ENCODE results near the gene LRRC56.
A peak's percentile ranks its signal among the peaks of the same experiment; 100 is the strongest.
"Not testable (repeated sequence)": the region's sequence is repeated elsewhere in the genome, so short reads cannot be mapped to it uniquely, and the experiment has no call there.

Gene LRRC56

DNA sequence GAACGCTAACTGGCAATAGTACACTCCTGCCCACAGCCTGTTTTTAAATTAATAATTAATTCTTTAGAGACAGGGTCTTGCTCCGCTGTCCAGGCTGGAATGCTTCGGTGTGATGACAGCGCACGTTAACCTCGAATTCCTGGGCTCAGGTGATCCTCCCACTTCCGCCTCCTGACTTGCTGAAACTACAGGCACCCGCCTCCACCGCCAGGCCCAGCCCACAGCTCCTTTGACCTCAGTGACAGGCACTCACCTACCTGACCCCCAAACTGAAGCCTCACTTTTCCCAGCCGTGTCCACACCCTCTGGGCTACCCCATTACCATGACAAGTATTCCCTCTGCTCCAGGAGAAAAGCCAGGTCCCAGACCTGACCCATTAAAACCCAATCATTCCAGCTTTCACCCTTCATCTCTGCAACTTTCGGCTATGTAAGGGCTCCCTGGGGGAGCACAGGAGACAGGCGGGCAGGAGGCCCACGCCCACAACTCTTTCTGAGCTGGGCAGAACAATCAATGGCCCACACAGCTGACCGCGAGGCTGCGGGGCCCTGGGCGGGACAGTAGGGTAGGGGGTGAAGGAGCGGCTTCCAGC is 22.5 kb downstream of the LRRC56 start:
- no peak for DNase-seq

DNA sequence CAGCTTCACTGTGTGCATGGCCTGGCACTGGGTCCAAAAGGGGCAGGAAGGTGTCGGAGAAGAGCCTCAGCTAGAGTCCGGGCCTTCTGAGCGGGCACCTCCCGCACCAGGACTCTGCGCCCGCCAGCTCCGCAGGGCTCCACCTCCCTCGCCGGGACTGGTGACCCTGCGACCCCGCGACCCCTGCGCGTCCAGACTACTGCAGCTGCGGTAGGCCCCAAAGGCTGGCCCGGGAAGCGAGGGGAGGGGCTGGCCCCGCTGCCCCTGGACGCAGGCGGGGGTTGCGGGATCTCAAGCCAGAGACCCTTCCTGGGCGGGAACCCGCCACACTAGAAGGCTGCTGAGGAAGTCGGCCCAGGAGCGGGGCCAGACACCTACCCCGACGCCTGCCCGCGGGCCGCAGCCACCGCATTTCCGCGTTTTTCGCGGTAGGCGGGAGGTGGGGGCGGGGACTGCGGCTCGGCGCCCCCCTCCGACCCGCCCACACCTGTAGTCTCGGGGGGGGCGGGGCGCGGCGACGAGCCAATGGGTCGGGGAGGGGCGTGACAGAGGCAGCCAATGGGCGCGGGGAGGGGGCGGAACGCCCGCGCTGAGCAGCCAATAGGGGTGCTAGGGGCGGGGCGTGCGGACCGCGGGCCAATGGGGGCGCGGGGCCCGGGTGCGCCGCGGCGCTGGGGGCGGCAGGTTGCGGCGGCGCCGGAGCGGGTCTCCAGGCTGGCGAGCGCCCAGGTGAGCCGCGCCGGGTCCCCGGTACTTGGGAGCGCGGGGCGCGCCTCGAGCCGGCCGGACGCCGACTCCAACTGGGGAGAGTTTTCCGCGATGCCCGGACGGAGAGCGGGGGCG is 23.2 kb downstream of the LRRC56 start, which contains the start of the genes LMNTD2 and RASSF7:
Gene LMNTD2 (minus strand): TSS at position 434 of the 843 bp plus-strand sequence. CDS start 22 bp downstream, at position 412.
Gene RASSF7 (plus strand): TSS at position 666 of the 843 bp plus-strand sequence. CDS start 799 bp downstream, outside the sequence.
- peak; percentile 76 for DNase-seq

DNA sequence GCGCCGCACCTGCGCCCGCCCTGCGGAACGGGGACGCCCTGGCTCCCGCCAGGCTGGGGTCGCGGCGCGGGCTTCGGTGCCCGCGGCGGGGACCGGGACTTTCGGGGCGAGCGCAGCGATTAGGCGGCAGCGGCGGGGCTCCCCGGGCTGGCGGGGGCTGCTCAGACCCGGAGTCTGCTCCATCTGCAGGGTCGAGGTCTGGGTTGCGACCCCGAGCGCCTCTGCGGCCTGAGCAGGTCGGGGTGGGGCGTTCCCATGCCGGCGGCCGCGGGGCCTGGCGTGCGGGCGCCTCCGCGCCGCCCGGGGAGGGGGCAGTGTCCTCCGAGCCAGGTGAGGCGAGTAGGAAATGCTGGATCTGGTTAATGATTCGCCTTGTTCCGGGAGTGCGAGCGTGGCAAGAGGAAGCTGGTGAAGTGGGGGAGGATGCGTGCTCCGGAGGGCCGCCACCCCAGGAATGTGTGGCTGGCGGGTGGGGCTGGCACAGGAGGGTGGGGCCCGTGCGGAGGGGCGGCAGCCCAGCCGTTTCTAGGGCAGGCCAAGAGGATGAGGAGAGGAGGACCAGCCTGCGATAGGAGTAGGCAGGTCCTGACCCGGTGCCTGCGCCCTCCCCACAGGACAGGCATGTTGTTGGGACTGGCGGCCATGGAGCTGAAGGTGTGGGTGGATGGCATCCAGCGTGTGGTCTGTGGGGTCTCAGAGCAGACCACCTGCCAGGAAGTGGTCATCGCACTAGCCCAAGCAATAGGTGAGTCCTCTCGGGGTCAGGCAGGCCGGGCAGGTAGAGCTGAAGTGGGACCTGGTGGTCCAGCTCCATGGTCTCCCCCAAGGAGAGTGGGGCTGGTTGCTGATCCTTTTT is 24.0 kb downstream of the LRRC56 start:
- peak; percentile 36 for DNase-seq

DNA sequence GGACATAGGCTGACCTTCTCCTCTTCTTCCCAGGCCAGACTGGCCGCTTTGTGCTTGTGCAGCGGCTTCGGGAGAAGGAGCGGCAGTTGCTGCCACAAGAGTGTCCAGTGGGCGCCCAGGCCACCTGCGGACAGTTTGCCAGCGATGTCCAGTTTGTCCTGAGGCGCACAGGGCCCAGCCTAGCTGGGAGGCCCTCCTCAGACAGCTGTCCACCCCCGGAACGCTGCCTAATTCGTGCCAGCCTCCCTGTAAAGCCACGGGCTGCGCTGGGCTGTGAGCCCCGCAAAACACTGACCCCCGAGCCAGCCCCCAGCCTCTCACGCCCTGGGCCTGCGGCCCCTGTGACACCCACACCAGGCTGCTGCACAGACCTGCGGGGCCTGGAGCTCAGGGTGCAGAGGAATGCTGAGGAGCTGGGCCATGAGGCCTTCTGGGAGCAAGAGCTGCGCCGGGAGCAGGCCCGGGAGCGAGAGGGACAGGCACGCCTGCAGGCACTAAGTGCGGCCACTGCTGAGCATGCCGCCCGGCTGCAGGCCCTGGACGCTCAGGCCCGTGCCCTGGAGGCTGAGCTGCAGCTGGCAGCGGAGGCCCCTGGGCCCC is 24.8 kb downstream of the LRRC56 start:
- no peak for DNase-seq

DNA sequence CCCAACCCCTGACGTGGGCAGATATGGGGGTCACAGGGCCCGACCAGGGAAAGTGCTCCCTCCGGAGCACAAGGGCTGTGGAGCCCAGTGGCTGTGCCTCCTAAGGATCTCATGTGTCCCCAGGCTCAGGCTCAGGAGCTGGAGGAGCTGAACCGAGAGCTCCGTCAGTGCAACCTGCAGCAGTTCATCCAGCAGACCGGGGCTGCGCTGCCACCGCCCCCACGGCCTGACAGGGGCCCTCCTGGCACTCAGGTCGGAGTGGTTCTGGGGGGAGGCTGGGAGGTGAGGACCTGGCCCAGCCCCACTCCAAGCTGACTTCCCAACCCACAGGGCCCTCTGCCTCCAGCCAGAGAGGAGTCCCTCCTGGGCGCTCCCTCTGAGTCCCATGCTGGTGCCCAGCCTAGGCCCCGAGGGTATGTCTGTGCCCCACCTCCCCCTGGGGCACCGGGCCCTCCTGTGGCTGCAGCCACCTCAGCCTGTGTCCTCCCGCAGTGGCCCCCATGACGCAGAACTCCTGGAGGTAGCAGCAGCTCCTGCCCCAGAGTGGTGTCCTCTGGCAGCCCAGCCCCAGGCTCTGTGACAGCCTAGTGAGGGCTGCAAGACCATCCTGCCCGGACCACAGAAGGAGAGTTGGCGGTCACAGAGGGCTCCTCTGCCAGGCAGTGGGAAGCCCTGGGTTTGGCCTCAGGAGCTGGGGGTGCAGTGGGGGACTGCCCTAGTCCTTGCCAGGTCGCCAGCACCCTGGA is 25.9 kb downstream of the LRRC56 start:
- no peak for DNase-seq

DNA sequence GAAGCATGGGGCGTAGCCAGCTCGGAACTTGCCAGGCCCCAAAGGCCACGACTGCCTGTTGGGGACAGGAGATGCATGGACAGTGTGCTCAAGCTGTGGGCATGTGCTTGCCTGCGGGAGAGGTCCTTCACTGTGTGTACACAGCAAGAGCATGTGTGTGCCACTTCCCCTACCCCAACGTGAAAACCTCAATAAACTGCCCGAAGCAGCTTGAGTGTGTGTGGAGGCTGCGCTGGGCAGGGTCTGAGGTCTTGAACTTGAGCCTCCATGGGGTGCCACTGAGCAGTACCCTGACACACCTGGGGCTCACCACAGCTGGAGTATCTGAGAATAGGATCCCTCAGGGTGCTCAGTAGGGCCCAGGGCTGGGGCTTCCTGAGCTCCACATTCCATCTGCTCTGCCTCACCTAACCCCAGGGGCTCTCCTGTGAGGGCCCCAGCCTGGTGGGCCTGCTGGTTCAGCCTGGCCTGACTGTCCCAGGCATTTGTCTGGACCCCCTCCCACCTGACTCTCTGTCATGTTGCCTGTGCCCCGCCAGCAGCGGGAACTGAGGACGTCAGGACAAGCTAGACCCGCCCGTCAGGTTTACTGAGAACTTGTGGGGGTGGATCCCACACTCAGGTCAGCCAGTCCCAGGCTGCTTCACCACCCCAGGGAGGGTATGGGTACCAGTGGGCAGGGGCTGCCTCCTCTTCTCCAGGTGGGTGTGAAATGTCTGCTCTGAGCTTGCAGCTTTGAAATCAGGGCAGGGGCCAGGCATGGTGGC is 26.7 kb downstream of the LRRC56 start:
- DNase-seq, result no peak

DNA sequence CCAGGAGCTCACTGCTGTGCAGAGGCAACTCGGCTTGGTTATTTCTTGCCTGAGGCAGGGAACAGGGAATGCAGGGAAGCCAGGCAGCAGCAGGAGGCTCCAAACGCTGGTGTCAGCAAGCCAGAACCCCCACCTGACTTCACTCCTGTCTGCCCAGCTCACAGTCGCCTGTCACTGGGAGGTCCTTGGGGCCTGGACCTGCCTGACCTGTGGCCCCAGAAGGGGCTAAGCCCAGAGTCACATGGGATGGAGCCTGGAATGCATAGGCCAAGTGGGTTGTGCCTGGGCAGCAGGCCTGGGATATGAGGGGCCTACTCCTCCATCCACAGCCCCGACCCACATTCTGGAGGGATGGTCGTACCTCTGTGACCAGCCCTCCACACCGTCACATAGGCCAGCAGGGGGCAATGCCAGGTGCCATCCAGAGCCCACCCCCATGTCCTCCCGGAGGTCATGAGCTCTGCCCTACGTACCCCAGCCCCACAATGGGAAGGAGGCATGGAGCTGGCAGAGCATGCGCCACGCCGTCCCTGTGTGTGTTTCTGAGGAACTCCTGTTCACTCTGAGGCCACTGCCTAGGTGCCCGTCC is 28.7 kb downstream of the LRRC56 start:
- no peak for DNase-seq

DNA sequence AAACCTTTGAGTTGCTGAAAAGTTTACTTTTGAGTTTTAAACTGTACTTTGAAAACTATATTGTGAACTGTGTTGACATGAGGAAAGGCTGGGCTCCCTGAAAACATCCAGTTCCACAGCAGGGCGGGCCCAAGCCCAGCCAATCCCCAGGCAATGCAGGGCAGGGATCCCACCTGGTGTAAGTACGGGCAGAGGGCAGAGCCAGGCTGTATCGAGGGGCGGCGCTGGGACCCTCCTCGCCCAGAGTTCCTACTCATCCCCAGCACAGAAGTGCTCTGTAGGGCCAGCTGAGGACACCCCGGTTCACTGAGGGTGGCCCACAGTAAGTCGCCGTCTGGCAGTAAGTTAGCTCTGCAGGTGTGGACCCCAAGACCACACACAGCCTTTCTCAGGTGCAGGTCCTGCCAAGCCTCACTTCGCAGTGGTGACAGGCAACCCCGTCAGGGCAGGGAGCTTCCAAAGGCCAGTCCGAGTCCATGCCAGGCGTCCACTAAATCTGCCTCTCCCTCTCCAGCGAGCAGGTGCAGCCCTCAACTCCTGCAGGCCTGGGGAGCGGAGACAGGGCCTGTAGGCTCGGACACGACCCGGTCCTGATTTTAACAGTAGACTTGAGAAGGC is 29.8 kb downstream of the LRRC56 start:
- no peak for DNase-seq

DNA sequence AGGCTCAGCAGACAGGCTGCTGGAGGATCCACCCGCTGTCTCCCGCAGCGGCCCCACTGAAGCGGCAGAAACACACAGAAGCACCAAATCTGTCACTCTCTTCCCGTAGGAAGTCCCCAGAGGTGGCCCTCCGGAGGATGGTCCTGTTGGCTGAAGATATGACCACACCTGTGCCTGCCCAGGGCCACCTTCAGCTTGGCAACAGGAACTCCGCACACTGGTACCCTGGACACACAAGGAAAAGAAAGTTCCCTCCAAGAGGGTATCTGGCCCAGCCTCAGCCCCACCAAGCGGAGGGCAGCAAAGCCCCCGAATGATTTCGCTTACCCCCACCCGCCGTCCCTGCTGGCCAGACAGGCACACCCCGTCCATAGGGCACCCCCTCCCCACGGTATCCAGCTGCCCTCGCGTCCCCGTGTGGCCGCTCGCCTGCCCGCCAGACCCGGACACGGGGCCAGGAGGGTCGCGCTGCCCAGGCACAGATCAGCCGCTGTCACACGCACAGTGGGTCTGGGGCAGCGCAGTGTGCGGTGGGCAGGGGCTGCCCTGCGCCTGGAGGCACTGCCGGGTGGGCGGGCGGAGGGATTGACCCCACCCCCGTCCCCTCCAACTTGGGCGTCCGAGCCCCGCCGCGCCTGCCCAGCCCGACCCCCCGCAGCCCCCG is 30.4 kb downstream of the LRRC56 start:
- no peak for DNase-seq

DNA sequence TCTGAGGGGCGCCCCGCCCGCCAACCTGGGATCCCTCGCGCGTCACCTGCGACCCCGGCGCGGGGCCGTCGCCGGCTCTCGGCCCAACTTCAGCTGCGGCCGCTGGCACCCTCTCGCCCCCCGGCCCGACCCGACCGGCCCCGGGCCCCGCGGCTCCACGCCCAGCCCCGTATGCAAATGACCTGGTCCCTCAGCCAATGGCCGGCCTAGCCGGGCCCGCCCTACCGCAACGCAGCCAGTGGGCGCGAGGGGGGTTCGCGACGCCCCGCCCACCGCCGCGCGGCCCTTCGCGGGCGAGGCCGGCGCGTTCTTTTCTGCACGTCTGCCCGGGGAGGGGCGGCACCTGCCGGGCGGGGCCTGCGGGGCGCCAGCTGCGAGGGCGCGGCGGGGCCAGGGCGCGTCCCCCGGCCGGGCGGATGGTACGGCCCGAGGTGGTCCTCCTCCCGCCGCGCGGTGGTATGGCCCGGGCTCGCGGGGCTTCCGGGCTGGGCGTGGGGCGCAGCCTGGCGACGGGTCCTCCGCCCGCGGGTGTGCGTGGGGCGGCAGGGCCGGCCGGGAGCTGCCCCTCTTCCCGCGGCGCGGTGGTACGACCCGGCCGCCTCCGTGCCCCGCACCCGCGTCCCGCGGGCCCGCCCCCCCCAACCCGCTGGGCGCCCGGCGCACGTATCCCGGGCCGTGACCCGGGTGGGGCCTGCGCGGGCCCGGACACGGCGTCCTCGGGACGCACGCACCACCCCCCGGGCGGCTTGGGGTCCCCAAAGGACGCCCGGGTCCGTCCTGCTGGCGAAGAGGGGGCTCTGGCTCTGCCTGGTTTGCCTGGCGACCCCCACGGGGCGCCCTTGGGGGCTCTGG is 31.2 kb downstream of the LRRC56 start:
- DNase-seq, result peak; percentile 88

DNA sequence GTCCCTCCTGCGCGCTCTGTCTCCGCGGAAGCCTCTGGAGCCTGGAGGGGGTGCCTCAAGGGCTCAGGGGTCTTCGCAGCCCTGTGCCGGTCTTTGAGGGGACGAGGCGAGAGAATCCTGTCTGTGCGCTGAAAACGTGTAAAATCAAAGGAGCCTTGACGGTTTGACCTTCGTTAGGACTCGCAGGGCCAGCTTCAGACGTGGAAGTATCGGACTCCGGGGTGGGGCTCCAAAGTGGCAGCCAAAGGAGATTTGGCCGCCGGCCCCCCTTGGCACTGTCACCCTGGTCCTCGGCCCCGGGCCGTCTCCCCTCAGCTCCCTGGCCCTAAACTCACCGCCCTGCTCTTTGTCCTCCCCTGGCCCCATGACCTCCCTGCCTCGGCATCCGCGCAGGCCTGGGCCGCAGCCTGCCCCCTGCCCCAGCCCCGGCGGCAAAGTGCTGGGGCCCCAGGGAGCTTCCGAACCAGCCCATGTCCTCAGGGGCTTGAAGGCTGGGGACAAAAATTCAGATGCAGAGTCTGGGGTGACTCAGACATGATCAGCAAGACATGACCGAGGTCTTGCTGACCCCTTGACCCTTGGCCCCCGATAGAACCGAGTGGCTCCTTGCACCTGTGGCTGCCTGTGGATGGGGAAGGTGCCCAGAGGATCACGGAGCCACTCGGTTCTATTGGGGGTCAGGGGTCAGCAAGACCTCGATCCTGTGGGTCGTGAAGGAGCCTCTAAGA is 32.0 kb downstream of the LRRC56 start:
- DNase-seq, result no peak

DNA sequence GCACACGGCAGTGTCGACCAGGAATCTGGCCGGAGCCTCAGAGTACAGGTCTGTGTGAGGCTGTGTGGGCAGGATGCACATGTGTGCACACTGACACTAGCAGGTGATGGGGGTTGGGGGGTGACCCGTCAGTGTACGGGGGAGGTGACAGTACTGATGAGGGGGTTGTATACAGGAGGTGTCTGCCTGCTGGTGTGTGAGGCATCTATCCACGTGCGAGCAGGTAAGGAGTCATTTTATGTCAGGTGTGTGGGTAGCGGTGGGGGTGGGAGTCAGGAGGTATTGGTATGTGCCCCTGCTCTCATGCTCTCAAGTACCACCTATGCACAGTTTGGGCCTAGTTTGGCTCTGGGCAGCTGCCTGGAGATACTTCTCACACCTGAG is 34.5 kb downstream of the LRRC56 start:
- DNase-seq, result no peak

DNA sequence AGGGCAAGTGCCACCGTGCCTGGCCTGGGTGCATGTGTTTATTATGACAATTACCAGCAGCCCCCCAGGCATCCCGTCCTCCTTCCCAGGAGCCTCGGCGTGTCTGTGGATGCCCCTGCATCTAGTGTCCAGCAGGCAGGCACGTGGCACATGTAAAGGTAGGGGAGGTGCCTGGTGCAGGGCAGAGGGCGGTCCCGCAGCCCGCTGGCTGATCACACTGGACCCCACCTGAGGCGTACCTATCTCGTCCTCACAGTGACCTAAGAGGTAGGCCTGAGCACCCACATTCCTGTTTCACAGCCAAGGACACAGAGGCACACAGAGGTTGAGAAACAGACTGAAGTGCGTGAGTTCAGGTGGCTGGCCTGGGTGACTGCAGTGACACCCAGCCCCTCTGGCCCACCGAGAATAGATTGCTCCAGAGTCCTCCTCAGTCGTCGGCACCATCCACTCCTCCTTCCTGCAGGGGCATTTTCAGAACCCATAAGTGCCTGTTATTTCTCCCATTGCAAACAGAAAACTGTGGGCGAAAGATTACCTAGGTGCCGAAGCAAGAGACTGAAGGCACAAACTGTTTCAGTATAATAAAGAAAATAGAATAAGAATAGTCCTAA is 35.9 kb downstream of the LRRC56 start:
- no peak for DNase-seq

DNA sequence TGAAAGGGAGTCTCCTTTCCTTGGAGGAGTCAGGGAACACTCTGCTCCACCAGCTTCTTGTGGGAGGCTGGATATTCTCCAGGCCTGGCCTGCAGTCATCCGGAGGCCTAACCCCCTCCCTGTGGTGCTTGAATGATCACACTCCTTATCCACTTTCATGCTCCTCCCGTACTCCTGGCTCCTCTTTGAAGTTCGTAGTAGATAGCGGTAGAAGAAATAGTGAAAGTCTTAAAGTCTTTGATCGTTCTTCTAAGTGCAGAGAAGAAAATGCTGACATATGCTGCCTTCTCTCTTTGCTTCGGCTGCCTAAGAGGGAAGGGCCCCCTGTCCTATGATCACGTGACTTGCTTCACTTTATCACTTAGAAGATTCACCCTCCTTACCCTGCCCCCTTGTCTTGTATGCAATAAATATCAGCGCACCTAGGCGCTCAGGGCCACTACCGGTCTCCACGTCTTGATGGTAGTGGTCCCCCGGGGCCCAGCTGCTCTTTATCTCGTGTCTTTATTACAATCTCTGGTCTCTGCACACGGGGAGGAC is 36.8 kb downstream of the LRRC56 start:
- not testable (repeated sequence) for DNase-seq

DNA sequence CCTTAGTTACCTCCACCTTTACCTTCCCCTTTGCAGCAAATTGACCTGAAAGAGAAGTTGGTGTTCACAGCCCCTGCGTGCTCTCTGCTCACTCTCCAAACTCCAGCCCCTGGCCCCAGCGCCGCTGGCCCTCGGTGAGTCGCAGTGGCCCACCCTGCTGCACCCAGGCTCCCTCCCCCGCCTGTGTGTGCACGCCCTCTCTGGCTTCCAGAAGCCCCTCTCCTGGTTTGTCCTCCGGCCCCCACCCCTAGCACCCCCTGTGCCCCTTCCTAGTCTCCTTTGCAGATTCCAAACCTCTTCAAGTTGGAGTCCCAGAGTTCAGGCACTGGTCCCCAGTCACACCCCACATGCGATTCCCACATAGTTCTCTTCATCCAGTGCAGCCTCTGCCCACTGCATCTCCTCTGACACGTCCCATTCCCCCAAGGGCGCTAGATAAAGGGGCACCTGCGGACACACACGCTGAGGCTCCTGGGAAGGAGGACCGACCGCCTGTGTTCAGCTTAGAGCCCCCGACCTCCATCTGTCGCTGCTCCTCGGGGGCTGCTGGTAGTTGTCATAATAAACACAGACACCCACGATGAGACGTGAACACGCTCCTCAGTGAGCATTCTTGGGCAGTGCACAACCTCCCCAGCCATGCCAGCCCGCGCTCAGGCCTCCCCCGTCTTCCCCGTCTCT is 37.4 kb downstream of the LRRC56 start:
- DNase-seq, result no peak

DNA sequence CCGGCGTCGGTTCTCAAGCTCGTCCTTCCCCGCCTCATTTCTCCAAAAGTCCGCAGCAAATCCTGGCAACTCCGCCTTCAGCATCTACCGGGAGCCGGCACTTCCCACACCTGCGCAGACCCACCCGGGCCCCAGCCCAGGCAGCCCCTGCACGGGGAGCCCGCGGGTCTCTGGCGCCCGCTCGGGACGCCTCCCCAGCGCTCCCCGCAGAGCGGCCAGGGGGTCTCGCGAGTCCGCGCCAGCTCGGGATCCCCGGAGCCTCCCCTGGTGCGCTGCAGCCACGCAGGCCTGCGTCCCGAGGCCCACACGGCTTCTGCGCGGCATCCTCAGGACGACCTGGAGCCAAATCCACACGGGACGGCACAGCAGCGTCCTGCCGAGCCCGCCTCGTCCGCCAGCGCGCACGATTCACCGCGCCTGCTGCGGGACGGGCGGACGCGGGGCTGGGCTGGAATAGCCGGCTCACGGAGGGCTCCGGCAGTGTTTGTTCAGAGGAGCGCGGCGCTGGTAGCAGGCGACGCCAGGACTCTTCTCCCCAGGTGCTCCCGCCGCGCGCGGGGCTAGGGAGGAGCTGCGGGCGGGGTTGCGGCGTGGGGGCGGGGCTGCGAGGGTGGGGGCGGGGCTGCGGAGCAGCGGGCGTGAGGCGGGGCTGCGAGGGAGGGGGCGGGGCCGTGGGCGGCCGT is 38.1 kb downstream of the LRRC56 start:
- DNase-seq, result no peak

Measured in MV-4-11 (cell line).